Transverse colon (tissue), 4 donors: Measurements from ENCODE around the gene ZNF335. TPM values are rescaled to one million over a fixed set of nuclear protein-coding genes. Genes with fewer than 3 reads are reported as not detected.

Source experiments
- DNase-seq: peaks from one replicate; pipeline ENCODE4 v3.0.0-alpha.2; 2019
- H3K27ac ChIP-seq, 4 donors: fragments of 200-600 bp; sonication (generic); 2 replicates each; pipeline ENCODE4 v1.5.1; 2016 to 2018; ENCODE audit warnings: inconsistent platforms in 4 of 4
- H3K27me3 ChIP-seq: fragments of 200-600 bp; sonication (generic); 2 replicates; pipeline ENCODE4 v1.5.1; 2017; ENCODE audit warnings: inconsistent platforms
- H3K36me3 ChIP-seq, 4 donors: fragments of 200-600 bp; sonication (generic); 2 replicates each; pipeline ENCODE4 v1.5.1; 2017 to 2019; ENCODE audit warnings: inconsistent platforms in 4 of 4
- H3K4me1 ChIP-seq, 4 donors: fragments of 200-600 bp; sonication (generic); 2 replicates each; pipeline ENCODE4 v1.5.1; 2017 to 2020; ENCODE audit warnings: inconsistent platforms in 4 of 4
- H3K4me3 ChIP-seq, 4 donors: fragments of 200-600 bp; sonication (generic); 1 replicate in 1 of 4; 2 replicates in 3 of 4; pipeline versions ENCODE4 v1.5.1 to v1.6.1; 2017 to 2019; ENCODE audit warnings: inconsistent platforms in 4 of 4
- H3K9me3 ChIP-seq, 2 donors: fragments of 200-600 bp; sonication (generic); 2 replicates each; pipeline ENCODE4 v1.5.1; 2017 to 2019; ENCODE audit warnings: inconsistent platforms in 2 of 2
- EP300 ChIP-seq: sonication (generic); formaldehyde crosslinking; IDR thresholded peaks from one replicate; pipeline ENCODE4 v1.6.1; 2017; ENCODE audit warnings: antibody characterized with exemption, low read depth
- POLR2A ChIP-seq: fragments of 450-650 bp; IDR thresholded peaks from one replicate; pipeline ENCODE4 v1.6.1; 2016; ENCODE audit warnings: antibody characterized with exemption, mild to moderate bottlenecking, moderate library complexity
- POLR2AphosphoS5 ChIP-seq, 3 donors: sonication (generic); formaldehyde crosslinking; IDR thresholded peaks; one replicate each; pipeline ENCODE4 v1.6.1; 2016; ENCODE audit warnings: antibody characterized with exemption in 3 of 3
- WGBS, 2 donors: methylation state at CpG; one replicate each; pipeline ENCODE4 v1.1.5; 2018; ENCODE audit warnings: low coverage in 1 of 2; 5-methylcytosine and 5-hydroxymethylcytosine counted together
- in situ Hi-C, 4 donors: fragments of 200-750 bp; cut with MboI; loops; one replicate each; pipeline versions ENCODE4 v1.15.0 to v1.15.1; 2017; ENCODE audit warnings: low sequenced_read_pairs in 3 of 4, low pct_ligation_motif_present in 1 of 4, low pct_unique_long_range_greater_than_20kb in 1 of 4
- intact Hi-C: fragments of 100-400 bp; cut with DNase I; formaldehyde crosslinking; loops from one replicate; pipeline ENCODE4 v1.15.1; 2023; ENCODE audit warnings: low total_unique reads
- total RNA-seq, 4 donors: library from RNA; depleted of rRNA; stranded (reverse); fragments of >200 nt; gene quantifications; one replicate each; pipeline ENCODE4 v1.1.0, GENCODE V29; 2016
- TF ChIP-seq, protein P1 (sequence below), 5 experiments: fragments of 200-600 bp in 3 of 5; fragments of 450-650 bp in 2 of 5; sonication (generic) in 3 of 5; IDR thresholded peaks; 1 replicate in 2 of 5; 2 replicates in 3 of 5; pipeline ENCODE4 v1.5.1; 2016 to 2017; ENCODE audit warnings: antibody characterized with exemption in 5 of 5, inconsistent platforms in 3 of 5, mild to moderate bottlenecking in 2 of 5, moderate library complexity in 1 of 5

ZNF335 gene
- total RNA-seq, 4 donors from 2014 or later = 27.0 to 80.0 (median 32.4) TPM

- peak overlapping the region in 1 of 4 donors; percentile 19 for H3K4me3 ChIP-seq
- peaks cover 83% of the 10 kb centered on the region for H3K27me3 ChIP-seq
Measured at GRCh38 chr20:46013322-46013828, 41.4 kb upstream of the ZNF335 start.

DNA sequence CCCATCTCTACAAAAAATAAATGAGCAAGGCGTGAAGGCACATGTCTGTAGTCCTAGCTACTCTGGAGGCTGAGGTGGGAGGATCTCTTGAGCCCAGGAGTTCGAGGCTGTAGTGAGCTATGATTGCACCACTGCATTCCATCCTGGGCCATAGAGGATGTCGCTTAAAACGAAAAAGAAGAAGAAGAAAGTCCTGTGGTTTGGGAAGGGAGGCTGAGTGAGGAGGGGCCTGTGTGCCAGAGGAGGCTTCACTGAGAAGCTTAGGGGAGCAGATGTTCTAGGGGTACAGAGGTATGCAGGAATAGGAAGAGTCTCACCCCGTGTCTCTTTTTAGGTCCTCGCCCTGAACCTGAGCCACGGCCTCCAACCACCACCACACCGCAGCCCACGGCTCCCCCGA lies 40.9 kb upstream of the ZNF335 start:
- Histone ChIP-seq H3K4me3 (no peak overlapping the region), H3K27ac (no peak overlapping the region), H3K4me1 (peaks cover 4 to 30% (median 9%) of the 10 kb centered on the region in 4 donors), H3K36me3 (no peaks in the 10 kb centered on the region), H3K27me3 (peaks cover 86% of the 10 kb centered on the region), H3K9me3 (no peaks in the 10 kb centered on the region)
- in situ Hi-C loops = loop anchor here in 1 of 4 donors (10.0 kb wide), 1 partner anchor 162 kb away; no protein-coding TSS in a partner anchor
- WGBS, 2 donors = 55% methylated on average over 5 to 10 of the region's 10 CpGs
- no peak for DNase-seq
- intact Hi-C loops = no loop called here
- TF ChIP-seq POLR2A = no peak
- TF ChIP-seq EP300 = no peak
- no peak for TF ChIP-seq POLR2AphosphoS5 (IDR thresholded peaks at IDR 0.05)
- TF ChIP-seq, protein P1, sequence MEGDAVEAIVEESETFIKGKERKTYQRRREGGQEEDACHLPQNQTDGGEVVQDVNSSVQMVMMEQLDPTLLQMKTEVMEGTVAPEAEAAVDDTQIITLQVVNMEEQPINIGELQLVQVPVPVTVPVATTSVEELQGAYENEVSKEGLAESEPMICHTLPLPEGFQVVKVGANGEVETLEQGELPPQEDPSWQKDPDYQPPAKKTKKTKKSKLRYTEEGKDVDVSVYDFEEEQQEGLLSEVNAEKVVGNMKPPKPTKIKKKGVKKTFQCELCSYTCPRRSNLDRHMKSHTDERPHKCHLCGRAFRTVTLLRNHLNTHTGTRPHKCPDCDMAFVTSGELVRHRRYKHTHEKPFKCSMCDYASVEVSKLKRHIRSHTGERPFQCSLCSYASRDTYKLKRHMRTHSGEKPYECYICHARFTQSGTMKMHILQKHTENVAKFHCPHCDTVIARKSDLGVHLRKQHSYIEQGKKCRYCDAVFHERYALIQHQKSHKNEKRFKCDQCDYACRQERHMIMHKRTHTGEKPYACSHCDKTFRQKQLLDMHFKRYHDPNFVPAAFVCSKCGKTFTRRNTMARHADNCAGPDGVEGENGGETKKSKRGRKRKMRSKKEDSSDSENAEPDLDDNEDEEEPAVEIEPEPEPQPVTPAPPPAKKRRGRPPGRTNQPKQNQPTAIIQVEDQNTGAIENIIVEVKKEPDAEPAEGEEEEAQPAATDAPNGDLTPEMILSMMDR (IDR thresholded peaks at IDR 0.05) = no peak

More at GRCh38 chr20:46013322-46013828, 41.4 kb upstream of the ZNF335 start:
- DNase-seq = no peak
- Histone ChIP-seq H3K36me3 (no peaks in the 10 kb centered on the region), H3K4me1 (peaks cover 4 to 26% (median 9%) of the 10 kb centered on the region in 4 donors), H3K9me3 (no peaks in the 10 kb centered on the region), H3K27ac (no peak overlapping the region)
- 0 to 30% methylated on average over 1 to 23 of the region's 29 CpGs for WGBS, 2 donors
- in situ Hi-C loops = loop anchor here in 1 of 4 donors (10.0 kb wide), 1 partner anchor 161 kb away; no protein-coding TSS in a partner anchor
- TF ChIP-seq POLR2AphosphoS5 (IDR thresholded peaks at IDR 0.05) (no peak), POLR2A (no peak), EP300 (no peak)
- TF ChIP-seq, protein P1 (IDR thresholded peaks at IDR 0.05) = no peak
- intact Hi-C loops = no loop called here

DNA sequence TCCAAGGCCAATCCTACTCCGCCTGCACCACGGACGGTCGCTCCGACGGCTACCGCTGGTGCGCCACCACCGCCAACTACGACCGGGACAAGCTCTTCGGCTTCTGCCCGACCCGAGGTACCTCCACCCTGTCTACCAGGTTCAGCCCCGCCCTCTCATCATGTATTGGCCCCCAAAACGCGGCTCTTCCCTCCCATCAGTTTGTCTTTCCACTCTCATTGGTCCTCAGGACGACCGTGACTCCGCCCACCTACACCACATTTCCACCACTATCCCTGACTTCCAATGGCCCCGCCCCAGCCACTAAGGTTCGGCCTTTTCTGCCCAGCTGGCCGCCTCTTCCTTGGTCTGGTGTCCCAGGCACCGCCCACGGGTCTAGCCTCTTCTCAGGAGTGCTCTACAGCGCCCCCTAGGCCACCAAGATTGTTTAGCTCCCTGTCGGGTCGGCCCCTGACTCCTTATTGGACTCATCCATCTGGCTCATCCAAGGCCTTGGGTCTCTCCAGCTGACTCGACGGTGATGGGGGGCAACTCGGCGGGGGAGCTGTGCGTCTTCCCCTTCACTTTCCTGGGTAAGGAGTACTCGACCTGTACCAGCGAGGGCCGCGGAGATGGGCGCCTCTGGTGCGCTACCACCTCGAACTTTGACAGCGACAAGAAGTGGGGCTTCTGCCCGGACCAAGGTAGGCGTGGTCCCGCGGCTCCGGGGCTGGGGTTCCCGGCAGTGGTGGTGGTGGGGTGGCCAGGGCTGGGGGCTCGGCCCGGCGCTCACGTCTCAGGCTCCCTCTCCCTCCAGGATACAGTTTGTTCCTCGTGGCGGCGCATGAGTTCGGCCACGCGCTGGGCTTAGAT lies 39.9 kb upstream of the ZNF335 start:
- TF ChIP-seq, protein P1 (IDR thresholded peaks at IDR 0.05) = no peak
- no peak for TF ChIP-seq POLR2A
- TF ChIP-seq EP300 = no peak
- no peak for TF ChIP-seq POLR2AphosphoS5 (IDR thresholded peaks at IDR 0.05)
- no peaks in the 10 kb centered on the region for H3K36me3 ChIP-seq
- no peak overlapping the region for H3K4me3 ChIP-seq
- peak; percentile 54 for DNase-seq
- 0 to 51% methylated on average over 3 to 54 of the region's 57 CpGs for WGBS, 2 donors
- peaks cover 4 to 30% (median 9%) of the 10 kb centered on the region in 4 donors for H3K4me1 ChIP-seq
- intact Hi-C loops = no loop called here
- no peak overlapping the region for H3K27ac ChIP-seq
- peaks cover 89% of the 10 kb centered on the region for H3K27me3 ChIP-seq
- in situ Hi-C loops = loop anchor here in 1 of 4 donors (10.0 kb wide), 1 partner anchor 163 kb away; no protein-coding TSS in a partner anchor
- no peaks in the 10 kb centered on the region for H3K9me3 ChIP-seq
